HepG2 (cell line): ENCODE results near the gene GMPR.

ENCODE experiments used
- POLR2A ChIP-seq, 2 experiments: IDR thresholded peaks; 2 replicates each; pipeline ENCODE4 v1.6.1; 2011; ENCODE audit warnings: low read depth in 2 of 2, low read length in 2 of 2, mild to moderate bottlenecking in 1 of 2, moderate library complexity in 1 of 2; ENCODE audit not compliant: insufficient read depth in 1 of 2
- ZNF224 ChIP-seq: sonication (generic); formaldehyde crosslinking; IDR thresholded peaks from 2 replicates; pipeline ENCODE4 v1.5.0; 2020; ENCODE audit warnings: mild to moderate bottlenecking, missing genetic modification reagents
- ZNF670 ChIP-seq: sonication (generic); formaldehyde crosslinking; IDR thresholded peaks from 2 replicates; pipeline ENCODE4 v1.8.0; 2022; ENCODE audit warnings: mild to moderate bottlenecking, missing genetic modification reagents, borderline replicate concordance
- TF ChIP-seq, protein P1 (sequence below): sonication (generic); formaldehyde crosslinking; IDR thresholded peaks from 2 replicates; pipeline ENCODE4 v1.8.1; 2022; ENCODE audit warnings: mild to moderate bottlenecking, missing genetic modification reagents
- TF ChIP-seq, protein P2 (sequence below): sonication (generic); formaldehyde crosslinking; IDR thresholded peaks from 2 replicates; pipeline ENCODE4 v1.5.0; 2020; ENCODE audit warnings: mild to moderate bottlenecking, missing genetic modification reagents, moderate library complexity

DNA sequence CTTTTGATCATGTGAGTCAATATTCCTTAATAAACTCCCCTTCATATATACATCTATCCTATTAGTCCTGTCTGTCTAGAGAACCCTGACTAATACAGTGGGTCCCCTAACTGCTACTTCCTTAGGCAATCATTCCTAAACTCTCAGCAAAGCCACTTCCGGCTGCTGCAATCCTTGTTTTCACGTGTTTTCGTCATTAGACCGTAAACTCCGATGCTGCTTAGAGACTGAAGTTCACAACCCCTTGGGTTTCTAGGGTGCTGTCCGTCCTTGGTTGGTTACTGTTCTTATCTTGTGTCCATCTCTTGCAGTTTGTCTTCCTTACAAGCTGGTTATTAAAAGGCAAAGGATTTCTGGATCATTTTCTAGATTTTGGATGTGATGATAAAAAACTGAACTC lies 106.4 kb downstream of the GMPR start:
- TF ChIP-seq, protein P1, sequence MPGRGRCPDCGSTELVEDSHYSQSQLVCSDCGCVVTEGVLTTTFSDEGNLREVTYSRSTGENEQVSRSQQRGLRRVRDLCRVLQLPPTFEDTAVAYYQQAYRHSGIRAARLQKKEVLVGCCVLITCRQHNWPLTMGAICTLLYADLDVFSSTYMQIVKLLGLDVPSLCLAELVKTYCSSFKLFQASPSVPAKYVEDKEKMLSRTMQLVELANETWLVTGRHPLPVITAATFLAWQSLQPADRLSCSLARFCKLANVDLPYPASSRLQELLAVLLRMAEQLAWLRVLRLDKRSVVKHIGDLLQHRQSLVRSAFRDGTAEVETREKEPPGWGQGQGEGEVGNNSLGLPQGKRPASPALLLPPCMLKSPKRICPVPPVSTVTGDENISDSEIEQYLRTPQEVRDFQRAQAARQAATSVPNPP, result no peak
- TF ChIP-seq, protein P2, sequence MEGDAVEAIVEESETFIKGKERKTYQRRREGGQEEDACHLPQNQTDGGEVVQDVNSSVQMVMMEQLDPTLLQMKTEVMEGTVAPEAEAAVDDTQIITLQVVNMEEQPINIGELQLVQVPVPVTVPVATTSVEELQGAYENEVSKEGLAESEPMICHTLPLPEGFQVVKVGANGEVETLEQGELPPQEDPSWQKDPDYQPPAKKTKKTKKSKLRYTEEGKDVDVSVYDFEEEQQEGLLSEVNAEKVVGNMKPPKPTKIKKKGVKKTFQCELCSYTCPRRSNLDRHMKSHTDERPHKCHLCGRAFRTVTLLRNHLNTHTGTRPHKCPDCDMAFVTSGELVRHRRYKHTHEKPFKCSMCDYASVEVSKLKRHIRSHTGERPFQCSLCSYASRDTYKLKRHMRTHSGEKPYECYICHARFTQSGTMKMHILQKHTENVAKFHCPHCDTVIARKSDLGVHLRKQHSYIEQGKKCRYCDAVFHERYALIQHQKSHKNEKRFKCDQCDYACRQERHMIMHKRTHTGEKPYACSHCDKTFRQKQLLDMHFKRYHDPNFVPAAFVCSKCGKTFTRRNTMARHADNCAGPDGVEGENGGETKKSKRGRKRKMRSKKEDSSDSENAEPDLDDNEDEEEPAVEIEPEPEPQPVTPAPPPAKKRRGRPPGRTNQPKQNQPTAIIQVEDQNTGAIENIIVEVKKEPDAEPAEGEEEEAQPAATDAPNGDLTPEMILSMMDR (CRISPR knock-in tag), result no peak
- TF ChIP-seq ZNF670 (no peak), ZNF224 (CRISPR knock-in tag) (no peak), POLR2A (IDR thresholded peaks at IDR 0.05; ENCODE audit: insufficient read depth in 1 of 2, low read depth in 2 of 2, low read length in 2 of 2) (no peak)
